ENCODE measurements around the gene RIT2. TPM values are rescaled to one million over a fixed set of nuclear protein-coding genes. Genes with fewer than 3 reads are reported as not detected.

RIT2 gene
- total and polyA plus RNA-seq, 2 of the 4 experiments (the other 2 are of a cell fraction) = not detected

DNA sequence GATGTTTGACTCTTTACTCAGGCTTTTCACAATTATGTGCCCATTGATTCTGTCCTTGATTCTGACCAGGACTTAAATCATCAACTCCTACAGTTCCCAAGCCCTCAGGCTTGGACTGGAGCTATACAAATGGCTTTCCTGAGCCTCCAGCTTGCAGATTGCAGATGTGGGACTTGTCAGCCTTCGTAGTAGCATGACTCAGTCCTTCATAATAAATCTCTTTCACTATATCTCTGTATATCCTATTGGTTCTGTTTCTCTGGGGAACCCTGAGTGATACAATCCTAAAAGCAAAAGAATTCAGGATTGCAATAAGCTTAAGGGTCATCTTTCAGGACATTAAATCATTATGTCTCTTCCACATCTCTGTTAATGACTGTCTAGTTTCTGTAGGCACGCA is 356.6 kb downstream of the RIT2 start:
- in situ Hi-C loops (cut with MboI; ENCODE audit: low sequenced_read_pairs) = no loop called here
- Histone ChIP-seq H3K4me2 (ENCODE audit: low read depth, low read length) (no peak overlapping the region), H2BK5ac (ENCODE audit: low read depth, low read length, poor library complexity, severe bottlenecking) (no peak overlapping the region), H3K14ac (replicated peaks; ENCODE audit: low read depth, low read length) (no peak overlapping the region), H3K9me1 (ENCODE audit: insufficient read depth, low read length) (no peaks in the 10 kb centered on the region), H2AK9ac (replicated peaks; ENCODE audit: low read depth, low read length, poor library complexity) (no peak overlapping the region), H3K27ac (ENCODE audit: insufficient read depth, low read length) (no peak overlapping the region), H2BK15ac (ENCODE audit: low read depth, low read length) (no peak overlapping the region), H2BK120ac (ENCODE audit: low read depth, low read length) (no peak overlapping the region), H2BK20ac (ENCODE audit: low read depth, low read length) (no peak overlapping the region), H3K18ac (ENCODE audit: low read depth, low read length) (no peak overlapping the region), H2AK5ac (ENCODE audit: low read depth, low read length) (no peak overlapping the region), H3K23ac (ENCODE audit: low read depth, low read length) (no peak overlapping the region), H3K56ac (ENCODE audit: extremely low read depth, insufficient read depth, low read length) (no peak overlapping the region), H2AFZ (replicated peaks; ENCODE audit: low read length, poor library complexity) (no peak overlapping the region), H4K91ac (ENCODE audit: insufficient read depth, low read depth, low read length) (no peak overlapping the region), H4K5ac (ENCODE audit: low read depth, low read length) (no peak overlapping the region), H3K4me1 (ENCODE audit: control insufficient read depth, insufficient read depth, low read length) (no peaks in the 10 kb centered on the region), H3K4ac (ENCODE audit: low read depth, low read length) (no peak overlapping the region), H3K36me3 (ENCODE audit: control insufficient read depth, insufficient read depth, low read length) (no peaks in the 10 kb centered on the region), H3K9me3 (ENCODE audit: control insufficient read depth, insufficient read depth, low read length) (peaks cover 5% of the 10 kb centered on the region; the same call in 1 of the 2 replicates), H3K27me3 (ENCODE audit: control insufficient read depth, insufficient read depth, low read length) (no peaks in the 10 kb centered on the region), H3K79me1 (ENCODE audit: low read depth in 1 of 2, low read length in 2 of 2) (no peaks in the 10 kb centered on the region), H4K8ac (ENCODE audit: low read depth in 2 of 2, low read length in 2 of 2) (no peak overlapping the region), H3K4me3 (ENCODE audit: insufficient read depth, low read depth, low read length) (no peak overlapping the region), H3K9ac (ENCODE audit: low read depth, low read length) (no peak overlapping the region), H4K20me1 (ENCODE audit: insufficient read depth, low read length) (no peaks in the 10 kb centered on the region)
- WGBS, 2 experiments (ENCODE audit: extremely low coverage in 2 of 2, insufficient read length in 1 of 2) = no CpG with 5 or more reads among the region's 2 CpGs
- intact Hi-C loops (cut with micrococcal nuclease) = loop anchor here (10.0 kb wide), 1 partner anchor 56 kb away; no protein-coding TSS in a partner anchor
- no peak for TF ChIP-seq BHLHE40 (IDR thresholded peaks at IDR 0.05; ENCODE audit: low read depth, low read length)
- TF ChIP-seq, protein P1, sequence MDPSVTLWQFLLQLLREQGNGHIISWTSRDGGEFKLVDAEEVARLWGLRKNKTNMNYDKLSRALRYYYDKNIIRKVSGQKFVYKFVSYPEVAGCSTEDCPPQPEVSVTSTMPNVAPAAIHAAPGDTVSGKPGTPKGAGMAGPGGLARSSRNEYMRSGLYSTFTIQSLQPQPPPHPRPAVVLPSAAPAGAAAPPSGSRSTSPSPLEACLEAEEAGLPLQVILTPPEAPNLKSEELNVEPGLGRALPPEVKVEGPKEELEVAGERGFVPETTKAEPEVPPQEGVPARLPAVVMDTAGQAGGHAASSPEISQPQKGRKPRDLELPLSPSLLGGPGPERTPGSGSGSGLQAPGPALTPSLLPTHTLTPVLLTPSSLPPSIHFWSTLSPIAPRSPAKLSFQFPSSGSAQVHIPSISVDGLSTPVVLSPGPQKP (IDR thresholded peaks at IDR 0.05; ENCODE audit: borderline replicate concordance, low read depth, low read length) = no peak
- TF ChIP-seq, protein P2, sequence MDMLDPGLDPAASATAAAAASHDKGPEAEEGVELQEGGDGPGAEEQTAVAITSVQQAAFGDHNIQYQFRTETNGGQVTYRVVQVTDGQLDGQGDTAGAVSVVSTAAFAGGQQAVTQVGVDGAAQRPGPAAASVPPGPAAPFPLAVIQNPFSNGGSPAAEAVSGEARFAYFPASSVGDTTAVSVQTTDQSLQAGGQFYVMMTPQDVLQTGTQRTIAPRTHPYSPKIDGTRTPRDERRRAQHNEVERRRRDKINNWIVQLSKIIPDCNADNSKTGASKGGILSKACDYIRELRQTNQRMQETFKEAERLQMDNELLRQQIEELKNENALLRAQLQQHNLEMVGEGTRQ (IDR thresholded peaks at IDR 0.05; ENCODE audit: low read depth, low read length) = no peak
- TF ChIP-seq SMC3 (IDR thresholded peaks at IDR 0.05; ENCODE audit: low read depth, low read length) = no peak
- no peak for TF ChIP-seq POLR2A (IDR thresholded peaks at IDR 0.05; ENCODE audit: low read depth, low read length)
- TF ChIP-seq RFX5 (IDR thresholded peaks at IDR 0.05; ENCODE audit: low read depth, low read length) = no peak
- TF ChIP-seq, protein P3, sequence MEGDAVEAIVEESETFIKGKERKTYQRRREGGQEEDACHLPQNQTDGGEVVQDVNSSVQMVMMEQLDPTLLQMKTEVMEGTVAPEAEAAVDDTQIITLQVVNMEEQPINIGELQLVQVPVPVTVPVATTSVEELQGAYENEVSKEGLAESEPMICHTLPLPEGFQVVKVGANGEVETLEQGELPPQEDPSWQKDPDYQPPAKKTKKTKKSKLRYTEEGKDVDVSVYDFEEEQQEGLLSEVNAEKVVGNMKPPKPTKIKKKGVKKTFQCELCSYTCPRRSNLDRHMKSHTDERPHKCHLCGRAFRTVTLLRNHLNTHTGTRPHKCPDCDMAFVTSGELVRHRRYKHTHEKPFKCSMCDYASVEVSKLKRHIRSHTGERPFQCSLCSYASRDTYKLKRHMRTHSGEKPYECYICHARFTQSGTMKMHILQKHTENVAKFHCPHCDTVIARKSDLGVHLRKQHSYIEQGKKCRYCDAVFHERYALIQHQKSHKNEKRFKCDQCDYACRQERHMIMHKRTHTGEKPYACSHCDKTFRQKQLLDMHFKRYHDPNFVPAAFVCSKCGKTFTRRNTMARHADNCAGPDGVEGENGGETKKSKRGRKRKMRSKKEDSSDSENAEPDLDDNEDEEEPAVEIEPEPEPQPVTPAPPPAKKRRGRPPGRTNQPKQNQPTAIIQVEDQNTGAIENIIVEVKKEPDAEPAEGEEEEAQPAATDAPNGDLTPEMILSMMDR (conservative IDR thresholded peaks at IDR 0.05; ENCODE audit: low read depth, low read length) = no peak
- no peak for TF ChIP-seq MXI1 (IDR thresholded peaks at IDR 0.05; ENCODE audit: borderline replicate concordance, low read depth, low read length)
- TF ChIP-seq RAD21 (IDR thresholded peaks at IDR 0.05; ENCODE audit: low read length) = no peak
- no peak for TF ChIP-seq CEBPB (IDR thresholded peaks at IDR 0.05; ENCODE audit: low read depth, low read length)
- no peak for TF ChIP-seq FOS (IDR thresholded peaks at IDR 0.05; ENCODE audit: low read depth, low read length)
- no peak for TF ChIP-seq CHD1 (IDR thresholded peaks at IDR 0.05; ENCODE audit: low read depth, low read length)
- BruUV-seq (replicated peaks) = no TSS peak
- ChIA-PET CTCF (no interaction called here), POLR2A (ENCODE audit: unreplicated experiment) (no interaction called here)
- DNase-seq = no peak
- ATAC-seq (ENCODE audit: low read depth) = no peak
- dilution Hi-C loops (cut with HindIII; ENCODE audit: low sequenced_read_pairs, unreplicated experiment) = no loop called here
